BE2C (cell line): ENCODE measurements around the gene ABLIM1.

ENCODE experiments used
- DNase-seq: peaks from one replicate; pipeline ENCODE4 v3.0.0-alpha.2; 2020
- H3K27me3 ChIP-seq: fragments of 250-450 bp; sonication (Bioruptor Pico); 2 replicates; pipeline ENCODE4 v1.5.1; 2020; ENCODE audit warnings: mild to moderate bottlenecking
- H3K36me3 ChIP-seq: fragments of 250-450 bp; sonication (Bioruptor Pico); 2 replicates; pipeline ENCODE4 v1.5.1; 2020; ENCODE audit warnings: mild to moderate bottlenecking
- H3K4me1 ChIP-seq: fragments of 250-450 bp; sonication (Bioruptor Pico); 2 replicates; pipeline ENCODE4 v1.5.1; 2020
- H3K4me3 ChIP-seq: 2 replicates; pipeline ENCODE4 v1.5.1; 2011; ENCODE audit warnings: low read depth, low read length
- H3K9me3 ChIP-seq: fragments of 250-450 bp; sonication (Bioruptor Pico); 2 replicates; pipeline ENCODE4 v1.5.1; 2020
- CTCF ChIP-seq: IDR thresholded peaks from 2 replicates; pipeline ENCODE4 v1.5.1; 2012; ENCODE audit warnings: mild to moderate bottlenecking, low read depth, low read length

The ABLIM1 gene

GRCh38 chr10:114593240-114593792 lies 64.8 kb downstream of the ABLIM1 start:
- H3K36me3 ChIP-seq, result no peaks in the 10 kb centered on the region
- no peak overlapping the region for H3K4me3 ChIP-seq
- no peak for TF ChIP-seq CTCF
- H3K27me3 ChIP-seq, result no peaks in the 10 kb centered on the region
- no peaks in the 10 kb centered on the region for H3K9me3 ChIP-seq
- no peaks in the 10 kb centered on the region for H3K4me1 ChIP-seq
- DNase-seq, result no peak

- no peak for DNase-seq
- TF ChIP-seq CTCF, result no peak
- Histone ChIP-seq H3K4me3 (no peak overlapping the region), H3K9me3 (no peaks in the 10 kb centered on the region), H3K36me3 (no peaks in the 10 kb centered on the region), H3K4me1 (no peaks in the 10 kb centered on the region), H3K27me3 (no peaks in the 10 kb centered on the region)
These were observed 67.1 kb downstream of the ABLIM1 start for GRCh38 chr10:114590993-114591392.

- Histone ChIP-seq H3K9me3 (no peaks in the 10 kb centered on the region), H3K27me3 (no peaks in the 10 kb centered on the region), H3K4me1 (no peaks in the 10 kb centered on the region), H3K4me3 (no peak overlapping the region), H3K36me3 (no peaks in the 10 kb centered on the region)
- no peak for TF ChIP-seq CTCF
- DNase-seq, result no peak
These were observed 73.7 kb downstream of the ABLIM1 start for GRCh38 chr10:114584419-114584818.

- H3K4me1 ChIP-seq, result no peaks in the 10 kb centered on the region; the same call in 1 of the 2 replicates
- no peak for DNase-seq
- H3K4me3 ChIP-seq, result no peak overlapping the region
- no peak for TF ChIP-seq CTCF
- H3K9me3 ChIP-seq, result no peaks in the 10 kb centered on the region
- H3K27me3 ChIP-seq, result no peaks in the 10 kb centered on the region
- no peaks in the 10 kb centered on the region for H3K36me3 ChIP-seq
These were observed 77.0 kb downstream of the ABLIM1 start for GRCh38 chr10:114581071-114581470.

- Histone ChIP-seq H3K36me3 (no peaks in the 10 kb centered on the region), H3K27me3 (no peaks in the 10 kb centered on the region), H3K4me3 (no peak overlapping the region), H3K9me3 (no peaks in the 10 kb centered on the region), H3K4me1 (no peaks in the 10 kb centered on the region; the same call in 1 of the 2 replicates)
- TF ChIP-seq CTCF, result no peak
- no peak for DNase-seq
These were observed 80.9 kb downstream of the ABLIM1 start for GRCh38 chr10:114577133-114577532.

GRCh38 chr10:114576716-114577115 lies 81.4 kb downstream of the ABLIM1 start:
- TF ChIP-seq CTCF, result no peak
- no peak for DNase-seq
- Histone ChIP-seq H3K4me3 (no peak overlapping the region), H3K4me1 (no peaks in the 10 kb centered on the region; the same call in 1 of the 2 replicates), H3K36me3 (no peaks in the 10 kb centered on the region), H3K9me3 (no peaks in the 10 kb centered on the region), H3K27me3 (no peaks in the 10 kb centered on the region)
